ENCODE data around the gene COMMD1.

GRCh38 chr2:61970807-61971556 lies 65.5 kb downstream of the COMMD1 start:
- TF ChIP-seq ELF4 (CRISPR knock-in tag; IDR thresholded peaks at IDR 0.05; ENCODE audit: low read depth) (no peak), ZNF219 (CRISPR knock-in tag; IDR thresholded peaks at IDR 0.05; ENCODE audit: borderline replicate concordance) (no peak), TEAD1 (CRISPR knock-in tag; IDR thresholded peaks at IDR 0.05) (no peak), CTCF (IDR thresholded peaks at IDR 0.05) (no peak), HMGXB4 (CRISPR knock-in tag; IDR thresholded peaks at IDR 0.05) (no peak), AR (CRISPR knock-in tag; IDR thresholded peaks at IDR 0.05) (no peak), JUN (CRISPR knock-in tag; IDR thresholded peaks at IDR 0.05) (no peak), ZNF317 (CRISPR knock-in tag; IDR thresholded peaks at IDR 0.05; ENCODE audit: borderline replicate concordance, low read depth) (no peak), HMGA2 (CRISPR knock-in tag; IDR thresholded peaks at IDR 0.05) (no peak), USF2 (CRISPR knock-in tag; IDR thresholded peaks at IDR 0.05) (no peak), ZNF512 (CRISPR knock-in tag; IDR thresholded peaks at IDR 0.05; ENCODE audit: borderline replicate concordance) (no peak), TEAD4 (CRISPR knock-in tag; IDR thresholded peaks at IDR 0.05) (no peak)

Measured in WTC11 (cell line).